ENCODE results near the gene USP13. TPM values are rescaled to one million over a fixed set of nuclear protein-coding genes. Genes with fewer than 3 reads are reported as not detected.

Gene USP13
- total RNA-seq, 2 experiments from 2014 or later: 4.3 to 4.8 TPM

- no peaks in the 10 kb centered on the region for H3K27me3 Mint-ChIP-seq
- TF ChIP-seq, protein P1, sequence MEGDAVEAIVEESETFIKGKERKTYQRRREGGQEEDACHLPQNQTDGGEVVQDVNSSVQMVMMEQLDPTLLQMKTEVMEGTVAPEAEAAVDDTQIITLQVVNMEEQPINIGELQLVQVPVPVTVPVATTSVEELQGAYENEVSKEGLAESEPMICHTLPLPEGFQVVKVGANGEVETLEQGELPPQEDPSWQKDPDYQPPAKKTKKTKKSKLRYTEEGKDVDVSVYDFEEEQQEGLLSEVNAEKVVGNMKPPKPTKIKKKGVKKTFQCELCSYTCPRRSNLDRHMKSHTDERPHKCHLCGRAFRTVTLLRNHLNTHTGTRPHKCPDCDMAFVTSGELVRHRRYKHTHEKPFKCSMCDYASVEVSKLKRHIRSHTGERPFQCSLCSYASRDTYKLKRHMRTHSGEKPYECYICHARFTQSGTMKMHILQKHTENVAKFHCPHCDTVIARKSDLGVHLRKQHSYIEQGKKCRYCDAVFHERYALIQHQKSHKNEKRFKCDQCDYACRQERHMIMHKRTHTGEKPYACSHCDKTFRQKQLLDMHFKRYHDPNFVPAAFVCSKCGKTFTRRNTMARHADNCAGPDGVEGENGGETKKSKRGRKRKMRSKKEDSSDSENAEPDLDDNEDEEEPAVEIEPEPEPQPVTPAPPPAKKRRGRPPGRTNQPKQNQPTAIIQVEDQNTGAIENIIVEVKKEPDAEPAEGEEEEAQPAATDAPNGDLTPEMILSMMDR (IDR thresholded peaks at IDR 0.05): no peak
- no peaks in the 10 kb centered on the region for H3K9me3 Mint-ChIP-seq
- no peak overlapping the region for H3K4me3 Mint-ChIP-seq
- H3K4me1 Mint-ChIP-seq (ENCODE audit: low read depth): peaks cover 12% of the 10 kb centered on the region
- no peaks in the 10 kb centered on the region for H3K36me3 Mint-ChIP-seq (ENCODE audit: low read depth)
- H3K27me3 ChIP-seq (ENCODE audit: control insufficient read depth in 1 of 2, insufficient read depth in 2 of 2, low read length in 2 of 2): no peaks in the 10 kb centered on the region
- ChIA-PET POLR2A (no interaction called here), CTCF (no interaction called here)
- no peaks in the 10 kb centered on the region for H3K4me1 ChIP-seq (ENCODE audit: insufficient read depth, low read length)
- intact Hi-C loops (cut with DNase I, micrococcal nuclease): no loop called here
- DNase-seq (no peak), ATAC-seq (ENCODE audit: poor library complexity) (no peak)
- no peak overlapping the region for H3K4me3 ChIP-seq (ENCODE audit: low read length)
- no peak overlapping the region for H3K27ac Mint-ChIP-seq
- H3K9me3 ChIP-seq (ENCODE audit: control insufficient read depth in 1 of 2, insufficient read depth in 1 of 2, low read length in 2 of 2): no peaks in the 10 kb centered on the region
- H3K36me3 ChIP-seq (ENCODE audit: insufficient read depth, low read length): no peaks in the 10 kb centered on the region
- no peak overlapping the region for H3K27ac ChIP-seq (ENCODE audit: low read depth in 1 of 2, low read length in 2 of 2)
Measured at GRCh38 chr3:179668429-179668828, 15.6 kb downstream of the USP13 start.

DNA sequence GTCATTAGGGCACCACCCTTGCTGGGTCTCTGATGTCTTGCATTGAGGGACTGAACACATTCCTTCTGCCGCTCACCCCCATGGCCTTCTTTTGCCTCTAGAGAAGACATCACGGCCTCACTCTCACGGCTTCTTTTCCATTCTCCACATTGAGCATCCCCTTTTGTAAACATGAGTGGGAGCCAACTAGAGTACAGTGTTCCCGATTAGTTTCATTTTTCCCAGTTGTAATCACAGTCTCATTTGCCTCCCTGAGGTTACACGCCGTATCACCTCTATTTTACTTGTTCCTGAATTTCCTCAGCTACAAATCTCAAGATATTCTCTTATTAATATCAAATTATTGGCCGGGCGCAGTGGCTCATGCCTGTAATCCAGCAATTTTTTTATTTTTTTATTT is 17.5 kb downstream of the USP13 start:
- no peaks in the 10 kb centered on the region for H3K27me3 Mint-ChIP-seq

DNA sequence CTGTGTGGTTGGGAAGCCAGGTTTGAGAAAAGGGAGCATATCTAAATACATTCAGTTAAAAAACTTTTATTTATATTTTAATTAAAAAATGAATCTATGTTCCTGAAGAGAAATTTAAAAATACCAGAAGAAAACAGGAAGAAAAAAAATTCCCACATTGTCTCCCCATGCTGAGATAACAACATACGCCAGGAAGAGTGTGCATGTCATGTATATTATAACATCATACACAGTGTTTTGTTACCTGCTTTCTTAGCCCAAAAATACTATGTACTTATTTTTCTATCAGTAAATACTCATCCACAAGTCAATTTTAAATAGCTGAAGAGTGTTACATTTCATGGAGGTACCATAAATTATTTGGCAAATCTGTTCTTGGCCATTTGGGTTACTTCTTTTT is 18.5 kb downstream of the USP13 start:
- ChIA-PET POLR2A (no interaction called here), CTCF (interaction anchor here (0.5 kb wide), 1 partner anchor 93 kb away, joined by 3 read pairs; no protein-coding TSS in a partner anchor)
- Mint-ChIP-seq H3K27me3 (no peaks in the 10 kb centered on the region), H3K36me3 (ENCODE audit: low read depth) (no peaks in the 10 kb centered on the region), H3K27ac (no peak overlapping the region), H3K9me3 (no peaks in the 10 kb centered on the region), H3K4me3 (no peak overlapping the region), H3K4me1 (ENCODE audit: low read depth) (peaks cover 12% of the 10 kb centered on the region)
- ATAC-seq (ENCODE audit: poor library complexity) (no peak), DNase-seq (no peak)
- H3K4me3 ChIP-seq (ENCODE audit: low read length): no peak overlapping the region
- H3K27me3 ChIP-seq (ENCODE audit: control insufficient read depth in 1 of 2, insufficient read depth in 2 of 2, low read length in 2 of 2): no peaks in the 10 kb centered on the region
- H3K4me1 ChIP-seq (ENCODE audit: insufficient read depth, low read length): no peaks in the 10 kb centered on the region
- intact Hi-C loops (cut with DNase I, micrococcal nuclease): no loop called here
- H3K27ac ChIP-seq (ENCODE audit: low read depth in 1 of 2, low read length in 2 of 2): no peak overlapping the region
- no peaks in the 10 kb centered on the region for H3K9me3 ChIP-seq (ENCODE audit: control insufficient read depth in 1 of 2, insufficient read depth in 1 of 2, low read length in 2 of 2)
- TF ChIP-seq, protein P1 (IDR thresholded peaks at IDR 0.05): no peak
- H3K36me3 ChIP-seq (ENCODE audit: insufficient read depth, low read length): no peaks in the 10 kb centered on the region

More for the DNA sequence above, 17.5 kb downstream of the USP13 start:
- H3K4me3 ChIP-seq (ENCODE audit: low read length): no peak overlapping the region
- H3K4me3 Mint-ChIP-seq: no peak overlapping the region
- no peaks in the 10 kb centered on the region for H3K27me3 ChIP-seq (ENCODE audit: control insufficient read depth in 1 of 2, insufficient read depth in 2 of 2, low read length in 2 of 2)
- H3K9me3 ChIP-seq (ENCODE audit: control insufficient read depth in 1 of 2, insufficient read depth in 1 of 2, low read length in 2 of 2): no peaks in the 10 kb centered on the region
- no peak overlapping the region for H3K27ac ChIP-seq (ENCODE audit: low read depth in 1 of 2, low read length in 2 of 2)
- CTCF ChIA-PET: no interaction called here
- no peaks in the 10 kb centered on the region for H3K36me3 Mint-ChIP-seq (ENCODE audit: low read depth)
- H3K9me3 Mint-ChIP-seq: no peaks in the 10 kb centered on the region
- intact Hi-C loops (cut with DNase I, micrococcal nuclease): loop anchor here in 1 of 2 experiments (1.0 kb wide), 1 partner anchor 33 kb away; no protein-coding TSS in a partner anchor
- no peak overlapping the region for H3K27ac Mint-ChIP-seq
- DNase-seq (no peak), ATAC-seq (ENCODE audit: poor library complexity) (no peak)
- H3K4me1 ChIP-seq (ENCODE audit: insufficient read depth, low read length): no peaks in the 10 kb centered on the region
- no peaks in the 10 kb centered on the region for H3K36me3 ChIP-seq (ENCODE audit: insufficient read depth, low read length)
- TF ChIP-seq, protein P1 (IDR thresholded peaks at IDR 0.05): no peak
- peaks cover 12% of the 10 kb centered on the region for H3K4me1 Mint-ChIP-seq (ENCODE audit: low read depth)
- POLR2A ChIA-PET: no interaction called here

Measured in CD4-positive, alpha-beta T cell (primary cell).